ENCODE results near the gene CTNNBL1.

- TF ChIP-seq, protein P1, sequence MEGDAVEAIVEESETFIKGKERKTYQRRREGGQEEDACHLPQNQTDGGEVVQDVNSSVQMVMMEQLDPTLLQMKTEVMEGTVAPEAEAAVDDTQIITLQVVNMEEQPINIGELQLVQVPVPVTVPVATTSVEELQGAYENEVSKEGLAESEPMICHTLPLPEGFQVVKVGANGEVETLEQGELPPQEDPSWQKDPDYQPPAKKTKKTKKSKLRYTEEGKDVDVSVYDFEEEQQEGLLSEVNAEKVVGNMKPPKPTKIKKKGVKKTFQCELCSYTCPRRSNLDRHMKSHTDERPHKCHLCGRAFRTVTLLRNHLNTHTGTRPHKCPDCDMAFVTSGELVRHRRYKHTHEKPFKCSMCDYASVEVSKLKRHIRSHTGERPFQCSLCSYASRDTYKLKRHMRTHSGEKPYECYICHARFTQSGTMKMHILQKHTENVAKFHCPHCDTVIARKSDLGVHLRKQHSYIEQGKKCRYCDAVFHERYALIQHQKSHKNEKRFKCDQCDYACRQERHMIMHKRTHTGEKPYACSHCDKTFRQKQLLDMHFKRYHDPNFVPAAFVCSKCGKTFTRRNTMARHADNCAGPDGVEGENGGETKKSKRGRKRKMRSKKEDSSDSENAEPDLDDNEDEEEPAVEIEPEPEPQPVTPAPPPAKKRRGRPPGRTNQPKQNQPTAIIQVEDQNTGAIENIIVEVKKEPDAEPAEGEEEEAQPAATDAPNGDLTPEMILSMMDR (IDR thresholded peaks at IDR 0.05), result no peak
- TF ChIP-seq POLR2A (IDR thresholded peaks at IDR 0.05), result no peak
Observed at GRCh38 chr20:37893566-37894241, 199.9 kb downstream of the CTNNBL1 start.
